K562 (cell line): ENCODE results near the gene CCDC28B. TPM values are rescaled to one million over a fixed set of nuclear protein-coding genes. Genes with fewer than 3 reads are reported as not detected.

ENCODE experiments used
- BCLAF1 ChIP-seq, 2 experiments: fragments of 450-650 bp in 1 of 2; IDR thresholded peaks; 2 replicates each; pipeline ENCODE4 v1.6.1; 2011 to 2017; ENCODE audit warnings: low read depth in 2 of 2, antibody characterized with exemption in 1 of 2, borderline replicate concordance in 1 of 2, low read length in 1 of 2, mild to moderate bottlenecking in 1 of 2, mixed read lengths in 1 of 2; ENCODE audit not compliant: control insufficient read depth in 1 of 2
- CREBBP ChIP-seq: IDR thresholded peaks from one replicate; pipeline ENCODE4 v1.6.1; 2012; ENCODE audit warnings: low read depth, mild to moderate bottlenecking, control low read depth, inconsistent platforms, low read length
- DEAF1 ChIP-seq: fragments of 450-650 bp; formaldehyde crosslinking; IDR thresholded peaks from 2 replicates; pipeline ENCODE4 v1.4.0; 2020; ENCODE audit warnings: mild to moderate bottlenecking, moderate library complexity
- DPF2 ChIP-seq: fragments of 450-650 bp; IDR thresholded peaks from 2 replicates; pipeline ENCODE4 v1.6.1; 2016
- EP400 ChIP-seq: fragments of 450-650 bp; IDR thresholded peaks from 2 replicates; pipeline ENCODE4 v1.6.1; 2017; ENCODE audit warnings: antibody characterized with exemption, mild to moderate bottlenecking, moderate library complexity
- FOXJ3 ChIP-seq: sonication (generic); formaldehyde crosslinking; IDR thresholded peaks from 2 replicates; pipeline ENCODE4 v1.4.0; 2020; ENCODE audit warnings: mild to moderate bottlenecking, missing genetic modification reagents
- HDAC1 ChIP-seq, 2 experiments: fragments of 450-650 bp; IDR thresholded peaks; 2 replicates each; pipeline ENCODE4 v1.6.1; 2016 to 2017; ENCODE audit warnings: inconsistent platforms in 1 of 2, mild to moderate bottlenecking in 1 of 2, moderate library complexity in 1 of 2
- HDAC2 ChIP-seq: fragments of 450-650 bp; IDR thresholded peaks from 2 replicates; pipeline ENCODE4 v1.6.1; 2016; ENCODE audit warnings: mild to moderate bottlenecking
- KLF16 ChIP-seq: IDR thresholded peaks from 2 replicates; pipeline ENCODE4 v1.6.1; 2016; ENCODE audit warnings: antibody characterized with exemption
- PCBP1 ChIP-seq: fragments of 200-400 bp; formaldehyde crosslinking; IDR thresholded peaks from 2 replicates; pipeline ENCODE4 v1.6.1; 2018; ENCODE audit warnings: mild to moderate bottlenecking, low read depth, low read length; ENCODE audit not compliant: poor library complexity, severe bottlenecking
- PHF20 ChIP-seq: fragments of 450-650 bp; IDR thresholded peaks from 2 replicates; pipeline ENCODE4 v1.6.1; 2018; ENCODE audit not compliant: partially characterized antibody
- PRMT5 ChIP-seq: sonication (generic); formaldehyde crosslinking; IDR thresholded peaks from 2 replicates; pipeline ENCODE4 v1.5.0; 2020; ENCODE audit warnings: missing genetic modification reagents
- ZBTB9 ChIP-seq: fragments of 450-650 bp; formaldehyde crosslinking; IDR thresholded peaks from 2 replicates; pipeline ENCODE4 v1.4.0; 2020; ENCODE audit warnings: mild to moderate bottlenecking, moderate library complexity
- ZFX ChIP-seq: sonication (generic); formaldehyde crosslinking; IDR thresholded peaks from 2 replicates; pipeline ENCODE4 v1.8.0; 2022; ENCODE audit warnings: mild to moderate bottlenecking, missing genetic modification reagents, moderate library complexity
- ZNF583 ChIP-seq: fragments of 250-450 bp; sonication (Bioruptor Pico); IDR thresholded peaks from 2 replicates; pipeline ENCODE4 v1.4.0; 2020
- polyA plus RNA-seq, 8 experiments: library from polyadenylated mRNA; depleted of rRNA in 4 of 8; stranded (reverse) in 5 of 8; unstranded in 3 of 8; fragments of >200 nt; fragmentation: Nextera tagmentation in 2 of 8; fragmentation: Illumina TruSeq in 1 of 8; extraction: Ambion mirVana in 2 of 8; extraction: Trizol in 1 of 8; gene quantifications; 2 replicates each; pipeline versions ENCODE4 v1.2.1 to v1.2.3, GENCODE V29; 2011 to 2014; ENCODE audit warnings: inconsistent platforms in 1 of 8, missing spikeins in 1 of 8
- total RNA-seq, 7 experiments: library from RNA; depleted of rRNA in 6 of 7; stranded (reverse); fragments of >200 nt in 6 of 7; fragmentation: Illumina TruSeq in 2 of 7; extraction: Trizol in 2 of 7; gene quantifications; 2 replicates each; pipeline versions ENCODE4 v1.2.1 to v1.2.3, GENCODE V29; 2011 to 2021; ENCODE audit warnings: low replicate concordance in 1 of 7
- TF ChIP-seq, protein P1 (sequence below): fragments of 250-450 bp; sonication (Bioruptor Pico); IDR thresholded peaks from 2 replicates; pipeline ENCODE4 v1.5.1; 2021; ENCODE audit warnings: mild to moderate bottlenecking
- TF ChIP-seq, protein P2 (sequence below): fragments of 450-650 bp; IDR thresholded peaks from 2 replicates; pipeline ENCODE4 v1.6.1; 2016; ENCODE audit warnings: mild to moderate bottlenecking

CCDC28B gene
- total and polyA plus RNA-seq, 9 of the 15 experiments (the other 6 are each of a cell fraction or from before 2014, with no cell fraction given): 5.7 to 54.5 (median 31.7) TPM

DNA sequence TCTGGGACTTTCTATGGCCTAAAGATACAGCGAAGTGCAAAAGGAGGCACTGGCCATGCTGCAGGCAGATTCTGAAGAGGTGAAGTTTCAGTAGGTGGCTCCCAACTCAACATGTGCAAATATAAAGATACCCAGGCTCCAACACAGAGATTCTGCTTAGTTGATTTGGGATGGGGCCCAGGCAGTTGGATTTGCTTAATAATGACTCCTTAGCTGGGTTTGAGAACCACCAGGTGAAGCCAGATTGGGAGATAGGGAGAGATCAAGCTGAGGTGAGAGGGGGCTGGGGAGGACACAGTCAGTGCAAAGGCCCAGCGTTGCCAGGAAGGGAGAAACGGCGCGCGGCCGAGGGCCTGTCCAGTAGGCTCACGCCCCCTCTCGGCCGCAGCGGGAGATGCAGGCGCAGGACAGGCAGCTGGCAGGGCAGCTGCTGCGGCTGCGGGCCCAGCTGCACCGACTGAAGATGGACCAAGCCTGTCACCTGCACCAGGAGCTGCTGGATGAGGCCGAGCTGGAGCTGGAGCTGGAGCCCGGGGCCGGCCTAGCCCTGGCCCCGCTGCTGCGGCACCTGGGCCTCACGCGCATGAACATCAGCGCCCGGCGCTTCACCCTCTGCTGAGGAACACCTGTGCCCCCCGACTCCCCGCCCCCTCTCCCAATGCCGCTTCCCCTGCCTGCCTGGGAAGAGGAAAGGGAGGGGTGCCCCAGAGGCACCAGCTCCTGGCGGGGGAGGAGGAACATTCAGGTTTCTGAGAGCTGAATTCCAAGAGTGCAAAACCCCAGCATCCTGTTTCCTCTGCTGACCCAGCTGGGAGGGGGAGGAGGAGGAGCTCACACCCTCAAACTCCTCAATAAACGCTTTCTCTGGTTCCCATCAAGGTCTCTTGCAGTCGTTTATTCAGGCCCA is 47.8 kb downstream of the CCDC28B start (continued):
- TF ChIP-seq ZBTB9 (CRISPR knock-in tag): no peak
- TF ChIP-seq PHF20: no peak
- TF ChIP-seq HDAC2: peak; percentile 93
- no peak for TF ChIP-seq FOXJ3 (CRISPR knock-in tag)
- TF ChIP-seq ZNF583 (CRISPR knock-in tag): no peak
- TF ChIP-seq DEAF1 (CRISPR knock-in tag): peak; percentile 45
- TF ChIP-seq KLF16: peak; percentile 57; the same call in 1 of the 2 replicates
- TF ChIP-seq ZFX (CRISPR knock-in tag): peak; percentile 78
- peak; percentile 42; the same call in 1 of the 2 replicates for TF ChIP-seq EP400
- TF ChIP-seq BCLAF1 (IDR thresholded peaks at IDR 0.05; ENCODE audit: borderline replicate concordance in 1 of 2, control insufficient read depth in 1 of 2, low read depth in 2 of 2, low read length in 1 of 2): 0 out of 4 replicates have a peak, but pooled peaks of 1 of the 2 experiments have one; percentile 41
- TF ChIP-seq, protein P1, sequence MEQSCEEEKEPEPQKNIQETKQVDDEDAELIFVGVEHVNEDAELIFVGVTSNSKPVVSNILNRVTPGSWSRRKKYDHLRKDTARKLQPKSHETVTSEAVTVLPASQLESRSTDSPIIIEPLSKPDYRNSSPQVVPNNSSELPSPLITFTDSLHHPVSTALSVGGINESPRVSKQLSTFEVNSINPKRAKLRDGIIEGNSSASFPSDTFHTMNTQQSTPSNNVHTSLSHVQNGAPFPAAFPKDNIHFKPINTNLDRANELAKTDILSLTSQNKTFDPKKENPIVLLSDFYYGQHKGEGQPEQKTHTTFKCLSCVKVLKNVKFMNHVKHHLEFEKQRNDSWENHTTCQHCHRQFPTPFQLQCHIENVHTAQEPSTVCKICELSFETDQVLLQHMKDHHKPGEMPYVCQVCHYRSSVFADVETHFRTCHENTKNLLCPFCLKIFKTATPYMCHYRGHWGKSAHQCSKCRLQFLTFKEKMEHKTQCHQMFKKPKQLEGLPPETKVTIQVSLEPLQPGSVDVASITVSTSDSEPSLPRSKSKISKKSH: no peak
- TF ChIP-seq PRMT5: no peak
- TF ChIP-seq, protein P2, sequence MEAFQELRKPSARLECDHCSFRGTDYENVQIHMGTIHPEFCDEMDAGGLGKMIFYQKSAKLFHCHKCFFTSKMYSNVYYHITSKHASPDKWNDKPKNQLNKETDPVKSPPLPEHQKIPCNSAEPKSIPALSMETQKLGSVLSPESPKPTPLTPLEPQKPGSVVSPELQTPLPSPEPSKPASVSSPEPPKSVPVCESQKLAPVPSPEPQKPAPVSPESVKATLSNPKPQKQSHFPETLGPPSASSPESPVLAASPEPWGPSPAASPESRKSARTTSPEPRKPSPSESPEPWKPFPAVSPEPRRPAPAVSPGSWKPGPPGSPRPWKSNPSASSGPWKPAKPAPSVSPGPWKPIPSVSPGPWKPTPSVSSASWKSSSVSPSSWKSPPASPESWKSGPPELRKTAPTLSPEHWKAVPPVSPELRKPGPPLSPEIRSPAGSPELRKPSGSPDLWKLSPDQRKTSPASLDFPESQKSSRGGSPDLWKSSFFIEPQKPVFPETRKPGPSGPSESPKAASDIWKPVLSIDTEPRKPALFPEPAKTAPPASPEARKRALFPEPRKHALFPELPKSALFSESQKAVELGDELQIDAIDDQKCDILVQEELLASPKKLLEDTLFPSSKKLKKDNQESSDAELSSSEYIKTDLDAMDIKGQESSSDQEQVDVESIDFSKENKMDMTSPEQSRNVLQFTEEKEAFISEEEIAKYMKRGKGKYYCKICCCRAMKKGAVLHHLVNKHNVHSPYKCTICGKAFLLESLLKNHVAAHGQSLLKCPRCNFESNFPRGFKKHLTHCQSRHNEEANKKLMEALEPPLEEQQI: no peak
- peak; percentile 74 for TF ChIP-seq DPF2
- no peak for TF ChIP-seq CREBBP
- TF ChIP-seq PCBP1: peak; percentile 70
- TF ChIP-seq HDAC1 (IDR thresholded peaks at IDR 0.05): peak in 1 of 2 experiments; percentile 50; a peak in 1 of 4 replicates
